RWPE1 (cell line): ENCODE measurements around the gene TLE4.

Experiments used
- CTCF ChIA-PET: fragments of 350-600 bp; sonication (Branson Sonifier 250); formaldehyde crosslinking; extraction: SDS; loops from one replicate; lab custom pipeline; 2021; lab: Yijun Ruan, JAX
- POLR2A ChIA-PET: fragments of 400-600 bp; formaldehyde crosslinking; extraction: SDS; loops from one replicate; lab custom pipeline; 2020; ENCODE audit warnings: antibody characterized with exemption; ENCODE audit not compliant: low non-redundant PET; lab: Yijun Ruan, JAX
- DNase-seq: peaks from one replicate; pipeline ENCODE4 v3.0.0; 2012; ENCODE audit warnings: low spot score
- H3K27ac ChIP-seq: fragments of 450-650 bp; 2 replicates; pipeline ENCODE4 v1.5.1; 2017
- CTCF ChIP-seq: fragments of 450-650 bp; conservative IDR thresholded peaks from 2 replicates; pipeline ENCODE4 v1.5.1; 2017; ENCODE audit warnings: low read depth, mild to moderate bottlenecking

Gene TLE4

GRCh38 chr9:79609468-79610018 is 37.8 kb downstream of the TLE4 start:
- TF ChIP-seq CTCF, result no peak
- H3K27ac ChIP-seq, result no peak overlapping the region
- DNase-seq, result no peak
- ChIA-PET CTCF (interaction anchor here (0.6 to 0.7 kb wide), 2 partner anchors 36 to 1233 kb away, joined by 4 read pairs; no protein-coding TSS in a partner anchor), POLR2A (no interaction called here)

- ChIA-PET CTCF (interaction anchor here (0.6 to 0.7 kb wide), 2 partner anchors 37 to 1233 kb away, joined by 4 read pairs; no protein-coding TSS in a partner anchor), POLR2A (no interaction called here)
- TF ChIP-seq CTCF, result no peak
- DNase-seq, result no peak
- no peak overlapping the region for H3K27ac ChIP-seq
Observed at GRCh38 chr9:79610019-79610631, 38.4 kb downstream of the TLE4 start.

- TF ChIP-seq CTCF, result no peak
- no peak overlapping the region for H3K27ac ChIP-seq
- DNase-seq, result no peak
- ChIA-PET POLR2A (no interaction called here), CTCF (interaction anchor here (0.6 kb wide), 1 partner anchor 1295 kb away, joined by 3 read pairs; no protein-coding TSS in a partner anchor)
Observed at GRCh38 chr9:79610791-79611614, 39.2 kb downstream of the TLE4 start.

- ChIA-PET CTCF (no interaction called here), POLR2A (no interaction called here)
- no peak for DNase-seq
- no peak overlapping the region for H3K27ac ChIP-seq
- TF ChIP-seq CTCF, result no peak
Observed at GRCh38 chr9:79613145-79613544, 41.4 kb downstream of the TLE4 start.

GRCh38 chr9:79615038-79615437 is 43.3 kb downstream of the TLE4 start:
- H3K27ac ChIP-seq, result no peak overlapping the region
- DNase-seq, result no peak
- TF ChIP-seq CTCF, result no peak
- ChIA-PET CTCF (no interaction called here), POLR2A (no interaction called here)

GRCh38 chr9:79616013-79616412 is 44.2 kb downstream of the TLE4 start:
- no peak for DNase-seq
- TF ChIP-seq CTCF, result no peak
- H3K27ac ChIP-seq, result no peak overlapping the region
- ChIA-PET POLR2A (no interaction called here), CTCF (interaction anchor here (0.6 kb wide), 1 partner anchor 1267 kb away, joined by 3 read pairs; no protein-coding TSS in a partner anchor)
